OCI-LY3 (cell line): Measurements from ENCODE around the gene HDAC7.
A peak's percentile ranks its signal among the peaks of the same experiment; 100 is the strongest.

ENCODE experiments used
- H2AFZ ChIP-seq: fragments of 200-600, 300-600 bp; shearing (Covaris generic); 2 replicates; pipeline ENCODE4 v1.6.0; 2014; ENCODE audit warnings: antibody characterized with exemption, low read depth, low read length
- H3K27ac ChIP-seq: fragments of 200-600, 300-600 bp; sonication (generic); 2 replicates; pipeline ENCODE4 v1.5.1; 2014; ENCODE audit warnings: mild to moderate bottlenecking, low read length, moderate library complexity, mixed read lengths
- H3K27me3 ChIP-seq: fragments of 200-600, 300-600 bp; sonication (generic); 2 replicates; pipeline ENCODE4 v1.6.1; 2014; ENCODE audit warnings: low read depth, low read length, mixed read lengths
- H3K36me3 ChIP-seq: fragments of 200-600, 300-600 bp; sonication (generic); replicated peaks from 2 replicates; pipeline ENCODE3; 2014; ENCODE audit warnings: low read depth, low read length, mixed read lengths
- H3K4me1 ChIP-seq: fragments of 300-600, 200-600 bp; sonication (generic); 2 replicates; pipeline ENCODE4 v1.6.1; 2014; ENCODE audit warnings: low read length, mixed read lengths
- H3K4me2 ChIP-seq: fragments of 200-600, 300-600 bp; sonication (generic); 2 replicates; pipeline ENCODE4 v1.6.1; 2014; ENCODE audit warnings: low read length, mixed read lengths
- H3K4me3 ChIP-seq: fragments of 300-600, 200-600 bp; sonication (generic); 2 replicates; pipeline ENCODE4 v1.5.1; 2014; ENCODE audit warnings: antibody characterized with exemption, mild to moderate bottlenecking, low read length, moderate library complexity
- H3K79me2 ChIP-seq: fragments of 300-600, 200-600 bp; shearing (Covaris generic); 2 replicates; pipeline ENCODE4 v1.6.1; 2014; ENCODE audit warnings: mild to moderate bottlenecking, low read length, mixed read lengths
- H3K9ac ChIP-seq: fragments of 300-600, 200-600 bp; shearing (Covaris generic); 2 replicates; pipeline ENCODE4 v1.6.0; 2014; ENCODE audit warnings: mild to moderate bottlenecking, low read length, moderate library complexity
- H3K9me3 ChIP-seq: fragments of 200-600, 300-600 bp; shearing (Covaris generic); 2 replicates; pipeline ENCODE4 v1.6.1; 2014; ENCODE audit warnings: low read length, mixed read lengths; ENCODE audit not compliant: insufficient read depth
- H4K20me1 ChIP-seq: fragments of 200-600, 300-600 bp; sonication (generic); 2 replicates; pipeline ENCODE4 v1.6.1; 2016; ENCODE audit warnings: low read length, mixed read lengths; ENCODE audit not compliant: insufficient read depth
- CTCF ChIP-seq: fragments of 200-600, 300-600 bp; sonication (generic); IDR thresholded peaks from 2 replicates; pipeline ENCODE4 v1.5.1; 2014; ENCODE audit warnings: antibody characterized with exemption, low read length, low read depth
- EZH2phosphoT487 ChIP-seq: fragments of 200-600 bp; shearing (Covaris generic); IDR thresholded peaks from 2 replicates; pipeline ENCODE4 v1.6.1; 2018; ENCODE audit warnings: antibody characterized with exemption, mixed run types, low read depth

HDAC7 gene

GRCh38 chr12:47835006-47835830 lies 15.5 kb upstream of the HDAC7 start:
- H3K27ac ChIP-seq: no peak overlapping the region
- H3K4me3 ChIP-seq: no peak overlapping the region
- peaks cover 8% of the 10 kb centered on the region; the same call in 1 of the 2 replicates for H3K27me3 ChIP-seq
- no peak for TF ChIP-seq CTCF
- no peak for TF ChIP-seq EZH2phosphoT487
- H3K4me2 ChIP-seq: peak overlapping the region; percentile 18; the same call in 1 of the 2 replicates
- H3K4me1 ChIP-seq: peaks cover 65% of the 10 kb centered on the region
- H3K9me3 ChIP-seq: no peaks in the 10 kb centered on the region
- no peak overlapping the region for H3K9ac ChIP-seq
- H3K36me3 ChIP-seq: no peaks in the 10 kb centered on the region
- H4K20me1 ChIP-seq: no peaks in the 10 kb centered on the region
- H2AFZ ChIP-seq: no peak overlapping the region
- no peaks in the 10 kb centered on the region for H3K79me2 ChIP-seq

- Histone ChIP-seq H3K4me3 (no peak overlapping the region), H3K27ac (no peak overlapping the region), H3K27me3 (peaks cover 4% of the 10 kb centered on the region; the same call in 1 of the 2 replicates), H2AFZ (no peak overlapping the region), H3K36me3 (no peaks in the 10 kb centered on the region), H4K20me1 (no peaks in the 10 kb centered on the region), H3K4me1 (peaks cover 65% of the 10 kb centered on the region), H3K9me3 (no peaks in the 10 kb centered on the region), H3K9ac (no peak overlapping the region), H3K79me2 (no peaks in the 10 kb centered on the region), H3K4me2 (no peak overlapping the region)
- TF ChIP-seq CTCF (no peak), EZH2phosphoT487 (no peak)
Observed at GRCh38 chr12:47834199-47834903, 14.6 kb upstream of the HDAC7 start.

- Histone ChIP-seq H3K36me3 (no peaks in the 10 kb centered on the region), H3K79me2 (no peaks in the 10 kb centered on the region), H3K27me3 (no peaks in the 10 kb centered on the region), H3K27ac (peak overlapping the region; percentile 89), H3K9me3 (no peaks in the 10 kb centered on the region), H2AFZ (peak overlapping the region; percentile 14; the same call in 1 of the 2 replicates), H3K9ac (peak overlapping the region; percentile 88), H3K4me2 (peak overlapping the region; percentile 99), H3K4me1 (peaks cover 71% of the 10 kb centered on the region), H4K20me1 (no peaks in the 10 kb centered on the region), H3K4me3 (peak overlapping the region; percentile 72)
- TF ChIP-seq EZH2phosphoT487 (no peak), CTCF (no peak)
Observed at GRCh38 chr12:47833591-47834012, 13.9 kb upstream of the HDAC7 start.
